Heart right ventricle (tissue), 16 donors: ENCODE data around the gene ZBTB12. TPM values are rescaled to one million over a fixed set of nuclear protein-coding genes. Genes with fewer than 3 reads are reported as not detected.

Experiments
- ATAC-seq, 8 donors: fragments of 200-7000 bp; cut with Tn5 transposase; one replicate each; pipeline ENCODE4 v1.9.1; 2020; ENCODE audit warnings: mild to moderate bottlenecking in 8 of 8, moderate library complexity in 8 of 8, moderate number of reproducible peaks in 1 of 8
- DNase-seq, 2 donors: peaks; one replicate each; pipeline ENCODE4 v3.0.0-alpha.2; 2020
- H3K27ac ChIP-seq, 10 donors: fragments of 200-600 bp; sonication (generic) in 2 of 10; one replicate each; pipeline versions ENCODE4 v1.5.0 to v1.8.0; 2020 to 2022; ENCODE audit warnings: mild to moderate bottlenecking in 3 of 10
- H3K27me3 ChIP-seq, 7 donors: fragments of 200-600 bp; one replicate each; pipeline ENCODE4 v1.8.0; 2021 to 2022; ENCODE audit warnings: mild to moderate bottlenecking in 2 of 7
- H3K36me3 ChIP-seq, 9 donors: fragments of 200-600 bp; sonication (generic) in 1 of 9; one replicate each; pipeline versions ENCODE4 v1.5.0 to v1.8.0; 2020 to 2022; ENCODE audit warnings: mild to moderate bottlenecking in 2 of 9
- H3K4me1 ChIP-seq, 9 donors: fragments of 200-600 bp; sonication (generic) in 1 of 9; one replicate each; pipeline versions ENCODE4 v1.5.0 to v1.8.0; 2020 to 2022; ENCODE audit warnings: mild to moderate bottlenecking in 4 of 9
- H3K4me3 ChIP-seq, 10 donors: fragments of 200-600 bp; sonication (generic) in 2 of 10; one replicate each; pipeline versions ENCODE4 v1.5.0 to v1.8.0; 2020 to 2022; ENCODE audit warnings: mild to moderate bottlenecking in 7 of 10, moderate library complexity in 2 of 10
- H3K9me3 ChIP-seq, 11 donors: fragments of 200-600 bp in 10 of 11; sonication (generic) in 2 of 11; one replicate each; pipeline versions ENCODE4 v1.5.0 to v1.8.0; 2013 to 2022; ENCODE audit warnings: mild to moderate bottlenecking in 2 of 11, control low read depth in 1 of 11, moderate library complexity in 1 of 11
- CTCF ChIP-seq, 9 donors: fragments of 200-600 bp; sonication (generic) in 2 of 9; IDR thresholded peaks; one replicate each; pipeline versions ENCODE4 v1.5.0 to v1.8.0; 2021 to 2022; ENCODE audit warnings: antibody characterized with exemption in 9 of 9, mild to moderate bottlenecking in 5 of 9, moderate library complexity in 1 of 9
- whole genome bisulfite sequencing, 2 donors: extraction: QIAGEN DNeasy Blood & Tissue Kit; methylation state at CpG; one replicate each; pipeline ENCODE4 v1.1.7; 2013; ENCODE audit warnings: inconsistent platforms in 1 of 2; 5-methylcytosine and 5-hydroxymethylcytosine counted together
- intact Hi-C, 10 donors: fragments of 100-400 bp; cut with DNase I; formaldehyde crosslinking; loops; one replicate each; pipeline versions ENCODE4 v1.11.1 to v1.14.2; 2022
- polyA plus RNA-seq, 2 donors: library from polyadenylated mRNA; stranded (reverse); fragments of 200-250 nt; gene quantifications; one replicate each; pipeline ENCODE4 v1.2.3, GENCODE V29; 2013
- total RNA-seq, 10 donors: library from RNA; stranded (reverse); fragmentation: NEBNext Ultra II Directional in 3 of 10; extraction: Animal tissue kit (Norgen Biotek cat#: 25700) in 3 of 10; gene quantifications; one replicate each; pipeline versions ENCODE4 v1.2.1 to v1.2.4, GENCODE V29; 2021 to 2023
- donor health status: Arrhythmogenic right ventricular cardiomyopathy.
- donor health status: ischemic (EF 13 %, LVEDD 7.1; RV severe dilation, severe dysfunction).
- donor health status: healthy with polysubstance abuse.
- donor health status: DM: no; HTN: yes; CAD: no.
- donor health status: DM: no; HTN: no; CAD: no.
- donor health status: ischemic (EF 25% LVEDD 6.9; RV normal size, moderate dysfunction).
- donor health status: ischemic (EF 25% LVEDD 5.7; RV mildly dilated, moderate dysfunction).
- donor health status: healthy.
- donor health status: DM: yes; HTN: yes; CAD: no.
- donor health status: Ischemic cardiomyopathy.
- donor health status: ischemic (EF 35%, LVEDD 5.7; RV mildly dilated, moderate dysfunction).
- donor health status: nonischemic (EF 11% LVEDD 7.7; RV severe dilation, severe dysfunction).
- donor health status: DM: yes; HTN: yes; CAD: no.
- donor health status: PGD.
- donor health status: ischemic (EF 29% LVEDD 5.4; RV normal size, mild dysfunction).
- donor health status: nonischemic (EF 23%, LVEDD 6.1; RV moderate dilation, normal function).

Gene ZBTB12
- total and polyA plus RNA-seq, 12 donors = 1.5 to 4.9 (median 2.6) TPM

GRCh38 chr6:31903957-31904356 lies 2.1 kb upstream of the ZBTB12 start:
- H3K27ac ChIP-seq = no peak overlapping the region
- intact Hi-C loops = loop anchor here in 8 of 10 donors (2.0 to 10.0 kb wide), 5 partner anchors 41 to 357 kb away; partner anchors contain the start of genes NELFE (in 5 of the 8), SKIC2 (in 5 of the 8), ATP6V1G2 (in 1 of the 8) and NEU1 (in 1 of the 8)
- H3K27me3 ChIP-seq = no peaks in the 10 kb centered on the region
- no peak for TF ChIP-seq CTCF (IDR thresholded peaks at IDR 0.05)
- H3K4me1 ChIP-seq = peaks cover 3 to 41% (median 19%) of the 10 kb centered on the region in 9 donors
- ATAC-seq (no peak), DNase-seq (no peak)
- no peaks in the 10 kb centered on the region for H3K36me3 ChIP-seq
- WGBS, 2 donors = 80 to 81% methylated on average over 3 of the region's 3 CpGs
- H3K9me3 ChIP-seq = no peaks in the 10 kb centered on the region
- no peak overlapping the region for H3K4me3 ChIP-seq

- peak overlapping the region; percentile 65 to 92 (median 85) for H3K27ac ChIP-seq
- H3K9me3 ChIP-seq = no peaks in the 10 kb centered on the region
- H3K4me1 ChIP-seq = peaks cover 3 to 48% (median 34%) of the 10 kb centered on the region in 9 donors
- H3K4me3 ChIP-seq = peak overlapping the region; percentile 42 to 84 (median 64)
- 0 to 1% methylated on average over 32 to 45 of the region's 45 CpGs for WGBS, 2 donors
- intact Hi-C loops = loop anchor here in 8 of 10 donors (5.0 to 10.0 kb wide), 4 partner anchors 51 to 354 kb away; partner anchors contain the start of genes NELFE (in 5 of the 8), SKIC2 (in 5 of the 8), ATP6V1G2 (in 1 of the 8) and NFKBIL1 (in 1 of the 8)
- ATAC-seq = peak; percentile 22 to 41 (median 34)
- TF ChIP-seq CTCF (IDR thresholded peaks at IDR 0.05) = no peak
- H3K36me3 ChIP-seq = peaks cover 0 to under 1% (median 0%) of the 10 kb centered on the region in 9 donors
- no peaks in the 10 kb centered on the region for H3K27me3 ChIP-seq
- peak; percentile 66 to 69 for DNase-seq
Measured at GRCh38 chr6:31901415-31901952, 402 bp downstream of the ZBTB12 start.

GRCh38 chr6:31900917-31901414 lies 920 bp downstream of the ZBTB12 start:
- Histone ChIP-seq H3K4me1 (peaks cover 3 to 52% (median 38%) of the 10 kb centered on the region in 9 donors), H3K4me3 (peak overlapping the region in 9 of 10 donors; percentile 49 to 84 (median 65)), H3K36me3 (peaks cover 0 to 6% (median 0%) of the 10 kb centered on the region in 9 donors), H3K27me3 (no peaks in the 10 kb centered on the region), H3K9me3 (no peaks in the 10 kb centered on the region), H3K27ac (peak overlapping the region; percentile 65 to 92 (median 85))
- intact Hi-C loops = loop anchor here in 8 of 10 donors (5.0 to 10.0 kb wide), 4 partner anchors 51 to 354 kb away; partner anchors contain the start of genes NELFE (in 5 of the 8), SKIC2 (in 5 of the 8), ATP6V1G2 (in 1 of the 8) and NFKBIL1 (in 1 of the 8)
- ATAC-seq (peak in 1 of 8 donors; percentile 2), DNase-seq (no peak)
- 31 to 39% methylated on average over 29 of the region's 29 CpGs for WGBS, 2 donors
- TF ChIP-seq CTCF (IDR thresholded peaks at IDR 0.05) = no peak

GRCh38 chr6:31899882-31900722 lies 1.8 kb downstream of the ZBTB12 start:
- Histone ChIP-seq H3K4me3 (no peak overlapping the region), H3K4me1 (peaks cover 3 to 52% (median 38%) of the 10 kb centered on the region in 9 donors), H3K27me3 (no peaks in the 10 kb centered on the region), H3K27ac (peak overlapping the region in 1 of 10 donors; percentile 90), H3K9me3 (no peaks in the 10 kb centered on the region), H3K36me3 (peaks cover 0 to 14% (median 0%) of the 10 kb centered on the region in 9 donors)
- intact Hi-C loops = loop anchor here in 8 of 10 donors (5.0 to 10.0 kb wide), 5 partner anchors 52 to 353 kb away; partner anchors contain the start of genes NELFE (in 5 of the 8), SKIC2 (in 5 of the 8), ATP6V1G2 (in 1 of the 8) and NFKBIL1 (in 1 of the 8)
- no peak for ATAC-seq
- WGBS, 2 donors = 86 to 87% methylated on average over 48 to 49 of the region's 49 CpGs
- no peak for TF ChIP-seq CTCF (IDR thresholded peaks at IDR 0.05)
- DNase-seq = no peak
